Cardiac fibroblast (primary cell): Measurements from ENCODE around the gene SALL3.
"Not testable (repeated sequence)": the region's sequence is repeated elsewhere in the genome, so short reads cannot be mapped to it uniquely, and the experiment has no call there.

Experiments used
- DNase-seq, 2 donors: peaks; one replicate each; pipeline versions ENCODE4 v3.0.0 to v3.0.0-alpha.2; 2010; ENCODE audit warnings: low read depth in 2 of 2
- H3K4me3 ChIP-seq, 2 donors: replicated peaks in 1 of 2; 1 replicate in 1 of 2; 2 replicates in 1 of 2; pipeline ENCODE4 v1.5.1; 2011; ENCODE audit warnings: low read depth in 2 of 2, low read length in 2 of 2, mild to moderate bottlenecking in 2 of 2, moderate library complexity in 1 of 2
- TF ChIP-seq, protein P1 (sequence below): IDR thresholded peaks from one replicate; pipeline ENCODE4 v1.5.1; 2011; ENCODE audit warnings: low read depth, mild to moderate bottlenecking, low read length, inconsistent platforms

The SALL3 gene

DNA sequence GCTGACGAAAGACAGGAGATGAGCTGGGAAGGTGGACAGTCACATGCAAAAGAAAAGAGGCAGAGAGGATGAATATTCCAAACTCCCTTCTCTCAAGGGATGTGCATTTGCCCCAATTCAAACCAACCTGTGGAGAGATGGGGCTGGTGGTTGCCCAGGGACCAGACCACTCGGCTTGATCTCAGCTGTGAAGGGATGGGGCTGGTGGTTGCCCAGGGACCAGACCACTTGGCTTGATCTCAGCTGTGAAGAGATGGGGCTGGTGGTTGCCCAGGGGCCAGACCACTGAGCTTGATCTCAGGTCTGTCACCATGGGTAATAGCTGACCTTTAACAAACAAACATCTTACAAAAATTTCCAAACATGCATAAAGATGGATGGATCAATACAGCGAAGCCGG is 42.5 kb upstream of the SALL3 start:
- H3K4me3 ChIP-seq = no peak overlapping the region
- no peak for DNase-seq
- TF ChIP-seq, protein P1, sequence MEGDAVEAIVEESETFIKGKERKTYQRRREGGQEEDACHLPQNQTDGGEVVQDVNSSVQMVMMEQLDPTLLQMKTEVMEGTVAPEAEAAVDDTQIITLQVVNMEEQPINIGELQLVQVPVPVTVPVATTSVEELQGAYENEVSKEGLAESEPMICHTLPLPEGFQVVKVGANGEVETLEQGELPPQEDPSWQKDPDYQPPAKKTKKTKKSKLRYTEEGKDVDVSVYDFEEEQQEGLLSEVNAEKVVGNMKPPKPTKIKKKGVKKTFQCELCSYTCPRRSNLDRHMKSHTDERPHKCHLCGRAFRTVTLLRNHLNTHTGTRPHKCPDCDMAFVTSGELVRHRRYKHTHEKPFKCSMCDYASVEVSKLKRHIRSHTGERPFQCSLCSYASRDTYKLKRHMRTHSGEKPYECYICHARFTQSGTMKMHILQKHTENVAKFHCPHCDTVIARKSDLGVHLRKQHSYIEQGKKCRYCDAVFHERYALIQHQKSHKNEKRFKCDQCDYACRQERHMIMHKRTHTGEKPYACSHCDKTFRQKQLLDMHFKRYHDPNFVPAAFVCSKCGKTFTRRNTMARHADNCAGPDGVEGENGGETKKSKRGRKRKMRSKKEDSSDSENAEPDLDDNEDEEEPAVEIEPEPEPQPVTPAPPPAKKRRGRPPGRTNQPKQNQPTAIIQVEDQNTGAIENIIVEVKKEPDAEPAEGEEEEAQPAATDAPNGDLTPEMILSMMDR = no peak

DNA sequence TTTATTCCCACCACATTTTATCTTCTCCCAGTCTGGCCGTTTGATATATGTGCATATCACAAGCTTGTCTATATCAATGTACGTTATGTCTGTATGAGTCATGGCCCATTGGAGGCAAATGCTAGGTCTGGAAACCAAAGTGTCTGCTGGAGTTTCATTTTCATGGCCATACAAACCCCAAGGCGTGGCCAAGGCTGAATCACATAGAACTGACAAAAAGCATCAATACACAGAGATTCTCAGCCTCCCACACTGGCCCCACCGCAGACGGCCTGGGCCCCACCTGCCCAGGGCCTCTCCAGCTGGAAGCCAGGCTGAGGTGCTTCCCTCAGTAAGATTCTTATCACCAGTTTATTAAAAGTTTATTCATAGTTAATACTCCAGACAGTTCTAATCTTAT is 40.5 kb upstream of the SALL3 start:
- H3K4me3 ChIP-seq = no peak overlapping the region
- no peak for DNase-seq
- TF ChIP-seq, protein P1 = no peak

GRCh38 chr18:78939734-78940494 is 39.7 kb upstream of the SALL3 start:
- TF ChIP-seq, protein P1 = no peak
- no peak for DNase-seq
- H3K4me3 ChIP-seq = no peak overlapping the region

DNA sequence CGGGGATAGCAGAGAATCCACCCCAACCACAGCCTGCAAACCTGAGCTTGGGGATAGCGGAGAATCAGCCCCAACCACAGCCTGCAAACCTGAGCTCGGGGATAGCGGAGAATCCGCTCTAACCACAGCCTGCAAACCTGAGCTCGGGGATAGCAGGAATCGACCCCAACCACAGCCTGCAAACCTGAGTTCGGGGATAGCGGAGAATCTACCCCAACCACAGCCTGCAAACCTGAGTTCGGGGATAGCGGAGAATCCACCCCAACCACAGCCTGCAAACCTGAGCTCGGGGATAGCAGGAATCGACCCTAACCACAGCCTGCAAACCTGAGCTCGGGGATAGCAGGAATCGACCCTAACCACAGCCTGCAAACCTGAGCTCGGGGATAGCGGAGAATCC is 37.4 kb upstream of the SALL3 start:
- not testable (repeated sequence) for H3K4me3 ChIP-seq, DNase-seq

DNA sequence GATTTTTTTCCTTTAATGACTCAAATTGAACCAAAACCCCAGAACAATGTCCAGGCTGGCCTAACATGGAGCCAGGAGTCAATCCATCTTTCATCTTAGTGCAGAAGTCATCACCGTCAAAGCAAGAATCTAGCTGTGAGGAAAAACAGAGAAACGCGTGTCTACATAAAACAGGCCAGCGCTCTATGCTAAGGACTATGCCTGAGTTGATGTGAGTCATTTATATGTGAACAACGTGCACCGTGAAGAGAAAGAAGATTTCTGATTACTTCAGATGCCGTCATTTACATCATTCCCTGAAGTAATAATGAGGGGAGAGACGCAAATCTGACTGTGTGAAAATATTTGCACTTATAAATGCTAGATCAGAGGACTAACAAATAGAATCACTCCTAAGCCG is 34.0 kb upstream of the SALL3 start:
- DNase-seq = no peak
- H3K4me3 ChIP-seq = no peak overlapping the region
- TF ChIP-seq, protein P1 = no peak

- no peak for DNase-seq
- TF ChIP-seq, protein P1 = no peak
Observed at GRCh38 chr18:78947291-78947690, 32.3 kb upstream of the SALL3 start.

GRCh38 chr18:78948221-78948620 is 31.4 kb upstream of the SALL3 start:
- TF ChIP-seq, protein P1 = no peak
- no peak overlapping the region for H3K4me3 ChIP-seq
- DNase-seq = no peak

More at GRCh38 chr18:78947291-78947690, 32.3 kb upstream of the SALL3 start:
- H3K4me3 ChIP-seq = no peak overlapping the region
